ENCODE data around the gene PRX. TPM values are rescaled to one million over a fixed set of nuclear protein-coding genes. Genes with fewer than 3 reads are reported as not detected.
A peak's percentile ranks its signal among the peaks of the same experiment; 100 is the strongest.
"Not testable (repeated sequence)": the region's sequence is repeated elsewhere in the genome, so short reads cannot be mapped to it uniquely, and the experiment has no call there.

Gene PRX
- total RNA-seq, 1 donor from 2014 or later = 3.8 TPM

DNA sequence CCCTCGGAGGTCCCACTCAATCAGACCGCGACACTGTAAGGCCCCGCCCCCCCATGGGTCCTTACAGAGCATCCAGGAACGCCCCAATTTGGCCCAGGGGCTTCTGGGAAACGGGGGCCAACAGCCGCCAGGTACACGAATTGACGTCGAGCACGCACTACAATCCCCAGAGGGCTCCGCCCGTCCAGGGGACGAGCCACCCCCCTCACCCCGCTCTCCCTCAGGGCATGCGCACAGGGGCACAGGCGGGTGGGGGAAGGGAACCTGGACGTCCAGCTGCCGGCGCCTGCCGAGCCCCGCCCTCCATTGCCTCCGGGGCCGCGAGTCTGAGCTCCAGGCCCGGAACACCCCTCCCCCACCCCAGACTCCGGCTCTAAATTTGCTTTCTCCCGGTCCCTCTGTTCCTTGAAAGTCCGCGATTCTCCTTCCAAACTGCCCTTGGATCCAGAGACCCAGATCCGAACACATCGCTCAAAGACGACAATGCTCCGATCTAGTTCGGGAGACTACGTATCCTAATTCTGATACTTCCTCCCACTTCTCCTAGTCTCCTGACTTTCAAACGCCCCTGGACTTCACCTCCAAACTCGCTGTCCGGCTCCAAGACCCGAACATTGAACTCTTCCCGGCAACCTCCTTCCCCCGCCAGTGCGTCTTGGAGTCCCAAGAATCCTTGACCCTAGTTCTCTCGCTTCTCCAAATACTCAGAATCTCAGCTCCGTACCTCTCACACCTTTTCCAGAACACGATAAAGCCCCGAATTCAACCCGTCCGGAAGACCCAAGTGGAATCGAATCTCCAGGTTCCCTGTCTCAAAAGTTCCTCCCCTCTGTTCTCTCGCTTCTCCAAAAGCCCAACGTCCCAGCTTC lies 30.2 kb upstream of the PRX start:
- intact Hi-C loops (cut with DNase I) = loop anchor here (10.0 kb wide), 1 partner anchor 99 kb away; the partner anchor contains the start of genes C19orf47 and PLD3
- peak; percentile 100 for DNase-seq
- peak; percentile 87 for ATAC-seq (ENCODE audit: poor library complexity)

DNA sequence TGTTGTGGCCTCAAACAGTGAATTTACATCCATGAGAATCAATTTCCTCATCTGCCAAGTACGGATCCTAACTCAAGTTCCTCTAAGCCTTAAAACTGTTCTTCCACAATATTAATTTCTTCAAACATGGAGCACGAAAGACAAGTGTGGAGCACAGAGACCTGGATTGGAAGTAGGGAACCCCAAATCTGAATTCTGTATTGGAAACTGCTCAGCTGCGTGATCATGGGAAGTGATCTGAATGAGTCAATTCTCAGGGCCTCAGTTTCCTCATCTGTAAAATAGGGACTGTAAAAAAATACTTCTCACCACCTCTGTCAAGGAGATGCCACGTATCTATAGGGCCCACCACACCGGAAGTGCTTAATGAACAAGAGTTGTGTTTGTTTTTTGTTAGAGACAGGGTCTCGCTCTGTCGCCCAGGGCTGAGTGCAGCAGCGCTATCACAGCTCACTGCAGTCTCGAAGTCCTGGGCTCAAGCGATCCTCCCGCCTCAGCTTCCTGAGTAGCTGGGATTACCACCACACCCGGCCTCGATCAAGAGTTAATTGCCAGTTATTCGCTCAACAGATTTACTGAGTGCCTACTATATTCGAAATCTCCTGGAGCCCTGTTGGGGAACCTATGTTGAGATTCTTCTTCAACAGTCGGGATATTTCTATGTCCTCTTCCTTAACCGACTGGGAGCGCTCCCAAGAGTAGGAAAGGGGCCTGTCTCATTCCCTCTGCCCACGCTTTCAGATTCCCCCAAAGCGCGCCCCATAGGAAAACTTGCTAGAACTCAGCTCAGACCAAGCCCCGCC lies 29.4 kb upstream of the PRX start:
- no peak for DNase-seq
- no peak for ATAC-seq (ENCODE audit: poor library complexity)
- intact Hi-C loops (cut with DNase I) = loop anchor here (10.0 kb wide), 1 partner anchor 98 kb away; the partner anchor contains the start of genes C19orf47 and PLD3

DNA sequence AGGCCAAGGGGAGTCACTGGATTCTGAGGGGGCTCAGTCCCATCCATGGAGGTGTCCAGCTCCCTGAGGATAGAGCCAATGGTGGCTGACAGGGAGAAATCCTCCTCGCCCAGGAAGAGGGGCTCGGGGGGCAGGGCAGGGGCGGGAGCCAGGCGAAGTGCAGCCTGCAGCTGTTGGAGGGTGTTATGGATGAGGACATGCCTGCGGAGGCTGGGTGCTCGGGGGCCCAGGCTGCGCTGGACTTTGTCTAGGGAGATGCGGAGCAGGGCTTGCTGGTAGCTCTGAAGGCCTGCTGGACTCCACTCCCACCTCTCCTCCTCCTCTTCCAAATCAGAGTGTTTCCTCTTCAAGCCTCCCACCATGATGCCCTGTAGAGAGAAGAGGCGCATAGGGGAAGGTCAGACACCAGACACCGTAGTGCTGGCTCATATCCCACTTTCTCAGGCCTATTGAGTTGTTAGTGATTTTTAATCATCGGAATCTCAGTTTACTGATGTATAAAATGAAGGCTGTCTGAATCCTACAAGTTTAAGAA lies 28.6 kb upstream of the PRX start:
- ATAC-seq (ENCODE audit: poor library complexity) (no peak), DNase-seq (no peak)
- intact Hi-C loops (cut with DNase I) = loop anchor here (10.0 kb wide), 1 partner anchor 97 kb away; the partner anchor contains the start of genes C19orf47 and PLD3

DNA sequence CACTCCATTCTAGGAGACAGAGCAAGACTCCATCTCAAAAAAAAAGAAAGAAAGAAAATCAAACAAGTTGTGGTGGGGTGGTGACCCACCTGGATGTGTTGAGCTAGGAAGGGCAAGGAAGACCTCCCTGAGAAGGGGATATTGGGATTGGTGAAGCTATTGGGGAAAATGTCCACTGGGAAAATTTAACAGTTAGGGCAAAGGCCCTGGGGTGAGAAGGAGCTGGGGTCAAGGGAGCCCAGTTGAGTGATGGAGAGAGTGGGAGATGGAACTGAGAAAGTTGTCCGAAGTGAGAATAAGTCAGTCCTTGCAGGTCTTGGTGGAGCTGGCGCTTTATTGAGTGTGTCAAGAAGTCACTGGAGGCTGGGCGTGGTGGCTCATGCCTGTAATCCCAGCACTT lies 25.1 kb upstream of the PRX start:
- DNase-seq (no peak), ATAC-seq (ENCODE audit: poor library complexity) (no peak)
- intact Hi-C loops (cut with DNase I) = no loop called here

DNA sequence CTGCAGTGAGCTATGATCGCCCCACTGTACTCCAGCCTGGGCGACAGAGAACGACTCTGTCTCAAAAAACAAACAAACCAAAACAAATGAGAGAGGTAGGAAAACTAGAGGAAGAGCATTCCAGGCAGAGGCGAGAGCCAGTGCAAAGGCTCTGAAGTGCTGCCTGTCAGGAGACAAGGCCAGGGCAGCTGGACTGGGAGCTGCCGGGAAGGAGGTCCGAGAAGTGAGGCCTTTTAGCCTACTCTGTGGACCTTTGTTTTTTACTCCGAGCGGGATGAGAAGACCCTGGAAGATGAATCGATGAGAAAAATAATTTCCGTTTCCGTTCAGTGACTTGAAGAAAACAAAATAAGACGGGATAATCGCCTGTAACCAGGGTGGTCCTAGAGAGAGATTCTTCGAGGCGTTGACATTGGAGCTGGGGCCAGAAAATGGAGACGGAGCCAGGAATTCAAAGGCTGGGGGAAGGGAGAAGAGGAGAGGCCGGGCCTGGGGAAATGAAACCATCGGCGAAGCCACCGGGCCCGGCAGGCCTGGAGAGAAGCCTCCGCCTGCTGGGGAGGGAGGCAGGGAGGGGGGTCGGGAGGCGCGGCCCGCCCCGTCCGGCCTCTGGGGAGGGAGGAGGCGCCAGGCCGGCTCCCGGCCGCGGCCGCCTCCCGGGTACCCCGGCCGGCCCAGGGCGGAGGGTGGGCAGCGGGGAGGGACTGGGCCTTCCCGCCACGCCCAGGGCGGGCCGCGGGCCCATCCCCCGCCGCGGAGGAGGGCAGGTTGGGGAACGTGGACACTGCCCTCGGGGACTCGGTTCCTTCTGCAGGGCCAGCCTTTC lies 20.4 kb upstream of the PRX start:
- intact Hi-C loops (cut with DNase I) = no loop called here
- ATAC-seq (ENCODE audit: poor library complexity) (peak; percentile 99), DNase-seq (peak; percentile 92)

DNA sequence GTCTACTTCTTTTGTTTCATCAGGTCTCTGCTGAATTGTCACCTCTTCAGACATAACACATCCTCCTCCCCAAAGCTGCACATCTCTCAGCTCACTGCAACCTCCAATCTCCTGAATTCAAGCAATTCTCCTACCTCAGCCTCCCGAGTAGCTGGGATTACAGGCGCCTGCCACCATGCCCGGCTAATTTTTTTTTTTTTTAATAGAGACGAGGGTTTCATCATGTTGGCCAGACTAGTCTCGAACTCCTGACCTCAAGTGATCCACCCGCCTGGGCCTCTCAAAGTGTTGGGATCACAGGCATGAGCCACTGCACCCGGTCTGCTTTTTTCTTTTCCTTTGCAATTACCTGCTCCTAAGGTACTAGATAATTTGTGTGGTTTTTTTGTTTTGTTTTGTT lies 19.6 kb upstream of the PRX start:
- intact Hi-C loops (cut with DNase I); ATAC-seq (ENCODE audit: poor library complexity); DNase-seq: not testable (repeated sequence)

DNA sequence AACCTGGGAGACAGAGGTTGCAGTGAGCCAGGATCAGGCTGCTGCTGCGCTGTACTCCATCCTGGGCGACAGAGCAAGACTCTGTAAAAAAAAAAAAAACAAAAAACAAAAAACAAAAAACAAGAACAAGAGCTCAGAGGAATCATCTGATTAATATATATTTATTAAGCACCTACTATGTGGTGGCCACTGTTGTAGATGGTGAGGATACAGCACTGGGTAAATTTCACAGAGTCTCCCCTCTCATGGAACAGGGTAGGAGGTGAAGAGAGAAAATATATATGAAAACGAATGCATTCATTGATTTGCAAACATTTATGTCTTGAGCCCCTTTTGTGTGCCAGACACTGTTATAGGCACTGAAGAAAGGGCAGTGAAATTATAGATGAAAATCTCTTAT lies 18.5 kb upstream of the PRX start:
- no peak for ATAC-seq (ENCODE audit: poor library complexity)
- DNase-seq = no peak
- intact Hi-C loops (cut with DNase I) = no loop called here

DNA sequence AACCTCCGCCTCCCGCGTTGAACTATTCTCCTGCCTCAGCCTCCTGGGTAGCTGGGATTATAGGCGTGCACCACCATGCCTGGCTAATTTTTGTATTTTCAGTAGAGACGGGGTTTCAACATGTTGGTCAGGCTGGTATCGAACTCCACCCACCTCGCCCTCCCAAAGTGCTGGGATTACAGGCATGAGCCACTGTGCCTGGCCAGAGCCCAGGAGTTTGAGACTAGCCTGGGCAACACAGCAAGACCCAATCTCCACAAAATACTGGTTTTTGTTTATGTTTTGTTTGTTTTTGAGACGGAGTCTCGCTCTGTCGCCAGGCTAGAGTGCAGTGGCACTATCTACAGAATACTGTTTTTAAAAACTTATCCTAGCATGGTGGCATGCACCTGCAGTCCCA lies 17.1 kb upstream of the PRX start:
- ATAC-seq (ENCODE audit: poor library complexity); DNase-seq; intact Hi-C loops (cut with DNase I): not testable (repeated sequence)

DNA sequence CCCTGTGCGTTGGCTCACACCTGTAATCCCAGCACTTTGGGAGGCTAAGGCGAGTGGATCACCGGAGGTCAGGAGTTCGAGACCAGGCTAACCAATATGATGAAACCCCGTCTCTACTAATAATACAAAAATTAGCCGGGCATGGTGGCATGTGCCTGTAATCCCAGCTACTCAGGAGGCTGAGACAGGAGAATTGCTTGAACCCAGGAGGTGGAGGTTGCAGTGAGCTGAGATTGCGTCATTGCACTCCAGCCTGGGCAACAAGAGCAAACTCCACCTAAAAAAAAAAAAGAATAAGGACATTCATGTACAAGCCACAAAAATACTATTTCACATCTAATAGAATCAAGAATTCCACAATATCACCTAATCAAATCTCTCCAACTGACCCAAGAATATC lies 15.0 kb upstream of the PRX start:
- intact Hi-C loops (cut with DNase I) = not testable (repeated sequence)

DNA sequence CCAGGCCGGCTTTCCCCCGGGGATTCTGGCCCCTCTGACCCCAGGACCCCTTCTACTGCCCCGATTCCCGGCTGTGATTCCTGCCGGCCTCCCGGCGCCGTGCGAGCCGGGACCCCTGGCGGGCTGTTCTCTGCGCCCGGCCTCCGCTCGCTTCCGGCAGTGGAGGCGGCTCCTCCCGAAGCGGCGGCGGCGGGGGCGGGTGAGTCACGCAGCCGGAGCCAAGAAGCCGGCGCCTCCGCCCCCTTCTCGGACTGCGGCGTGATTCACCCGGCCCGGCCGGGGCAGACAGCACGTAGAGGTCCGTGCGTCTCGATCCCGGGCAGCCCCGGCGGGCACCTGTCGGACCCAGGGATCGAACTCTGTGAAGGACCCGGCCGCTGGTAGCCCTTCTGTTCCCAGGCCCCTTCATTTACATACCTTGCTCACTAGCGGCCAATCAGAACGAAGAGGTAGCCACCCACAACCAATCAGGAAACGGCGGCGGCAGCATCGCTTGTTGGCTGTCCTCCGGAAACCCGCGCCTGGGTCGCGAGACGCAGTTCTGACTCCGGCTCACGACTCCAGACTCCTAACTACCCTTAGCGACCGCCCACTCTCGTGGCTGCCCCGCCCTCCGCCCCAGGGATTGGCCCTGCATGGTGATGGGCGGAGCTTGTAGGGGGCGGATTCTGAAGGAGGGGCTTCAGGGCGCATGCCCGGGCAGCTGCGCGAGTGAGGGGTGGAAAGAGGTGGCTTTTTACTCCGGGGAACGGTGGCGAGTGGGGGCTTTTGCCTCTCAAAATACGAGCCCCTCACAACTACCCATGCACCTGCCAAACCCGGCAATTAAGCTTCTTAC lies 12.5 kb upstream of the PRX start, which contains the start of gene SERTAD1:
SERTAD1 (minus strand) TSS at position 543 of the 838 bp plus-strand sequence. CDS start 2,446 bp downstream, outside the sequence.
- peak; percentile 90 for ATAC-seq (ENCODE audit: poor library complexity)
- peak; percentile 100 for DNase-seq
- intact Hi-C loops (cut with DNase I) = no loop called here

More for the DNA sequence above, 15.0 kb upstream of the PRX start:
- ATAC-seq (ENCODE audit: poor library complexity); DNase-seq: not testable (repeated sequence)

DNA sequence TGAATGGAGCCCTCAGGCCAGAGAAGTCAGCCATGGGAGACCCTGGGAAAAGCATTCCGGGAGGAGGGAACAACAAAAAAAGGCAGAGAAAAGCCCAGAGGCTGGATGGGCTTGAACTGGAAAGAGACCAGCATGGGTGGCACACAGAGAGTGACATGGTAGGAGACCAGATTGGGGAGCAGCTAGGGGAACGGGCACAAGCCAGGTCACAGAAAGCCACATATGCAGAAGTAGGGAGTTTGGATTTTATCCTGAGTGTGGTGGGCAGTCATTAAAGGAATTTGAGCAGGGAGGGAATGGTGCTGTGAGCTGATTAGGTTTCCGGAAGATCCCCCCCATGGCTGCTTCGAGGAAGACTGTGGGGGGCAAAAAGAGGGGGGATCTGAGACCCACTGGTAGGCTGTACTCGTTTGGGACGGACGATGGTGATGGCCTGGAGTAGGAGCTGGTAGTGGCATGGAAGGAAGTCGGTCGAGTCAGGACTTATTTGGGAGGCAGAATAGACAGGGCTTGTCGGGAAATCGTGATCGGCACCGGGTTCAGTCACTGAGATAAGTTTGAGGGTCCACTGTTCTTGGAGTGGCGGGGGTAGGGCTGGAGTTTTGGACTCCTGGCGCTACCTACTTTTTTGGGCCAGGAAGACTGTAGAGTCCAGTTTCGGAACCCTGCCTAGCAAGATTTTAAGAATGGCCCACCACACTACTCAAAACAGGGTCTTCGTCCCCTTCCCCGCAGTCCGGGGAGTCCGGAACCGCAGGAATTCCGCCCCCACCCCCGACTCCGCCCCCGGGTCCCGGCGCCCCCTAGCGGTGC lies 11.7 kb upstream of the PRX start:
- ATAC-seq (ENCODE audit: poor library complexity) (peak; percentile 37), DNase-seq (no peak)
- intact Hi-C loops (cut with DNase I) = no loop called here

DNA sequence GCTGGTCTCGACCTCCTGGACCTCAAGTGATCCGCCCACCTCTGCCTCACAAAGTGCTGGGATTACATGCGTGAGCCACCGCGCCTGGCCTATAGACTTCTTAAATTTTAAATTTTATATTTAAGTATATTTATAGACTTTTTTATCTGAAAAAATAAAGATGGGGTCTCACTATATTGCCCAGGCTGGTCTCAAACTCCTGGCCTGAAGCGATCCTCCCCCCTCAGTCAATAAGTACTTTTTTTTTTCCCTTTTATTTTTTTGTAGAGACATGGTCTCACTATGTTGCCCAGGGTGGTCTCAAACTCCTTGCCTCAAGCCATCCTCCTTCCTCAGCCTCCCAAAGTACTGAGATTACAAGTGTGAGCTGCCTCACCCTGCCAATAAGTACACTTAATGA lies 10.8 kb upstream of the PRX start:
- no peak for ATAC-seq (ENCODE audit: poor library complexity)
- no peak for DNase-seq
- intact Hi-C loops (cut with DNase I) = no loop called here

DNA sequence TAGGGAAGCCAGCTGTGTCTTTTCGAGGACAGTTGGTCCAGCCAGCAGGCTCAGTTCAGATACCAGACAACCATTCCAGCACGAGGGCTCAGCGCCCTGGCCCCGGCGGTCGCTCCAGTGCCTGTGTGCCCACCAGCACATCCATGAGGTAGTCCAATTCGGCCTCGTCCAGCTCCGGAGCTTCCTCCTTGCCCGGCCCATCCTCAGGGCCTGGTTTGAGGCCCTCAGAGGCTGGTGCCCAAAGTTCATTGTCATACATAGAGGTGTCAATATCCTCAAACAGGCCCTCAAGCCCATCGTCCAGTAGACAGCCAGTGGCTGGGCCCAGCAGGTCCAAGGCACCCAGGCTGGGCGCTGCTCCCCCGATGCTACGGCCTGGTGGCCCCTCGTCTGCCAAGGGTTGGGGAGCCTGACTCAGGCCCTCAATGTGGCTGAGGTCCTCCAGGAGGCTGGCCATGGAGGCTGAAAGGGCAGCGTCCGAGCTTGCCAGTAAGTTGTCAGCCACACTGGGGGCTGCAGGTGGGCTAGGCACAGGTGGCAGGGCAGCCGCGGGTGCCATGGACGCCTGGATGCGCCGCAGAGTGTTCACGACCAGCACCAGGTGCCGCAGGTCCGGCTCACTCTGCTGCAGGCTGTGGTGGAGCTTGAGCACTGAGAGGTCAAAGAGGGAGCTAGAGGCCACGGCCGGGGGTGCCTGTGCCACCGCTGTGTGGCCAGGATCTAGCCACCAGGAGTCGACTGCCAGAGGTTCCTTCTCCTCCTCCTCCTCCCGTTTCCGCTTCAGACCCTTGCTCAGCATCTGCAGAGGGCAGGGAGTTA lies 9.8 kb upstream of the PRX start:
- ATAC-seq (ENCODE audit: poor library complexity) = no peak
- DNase-seq = no peak
- intact Hi-C loops (cut with DNase I) = no loop called here

DNA sequence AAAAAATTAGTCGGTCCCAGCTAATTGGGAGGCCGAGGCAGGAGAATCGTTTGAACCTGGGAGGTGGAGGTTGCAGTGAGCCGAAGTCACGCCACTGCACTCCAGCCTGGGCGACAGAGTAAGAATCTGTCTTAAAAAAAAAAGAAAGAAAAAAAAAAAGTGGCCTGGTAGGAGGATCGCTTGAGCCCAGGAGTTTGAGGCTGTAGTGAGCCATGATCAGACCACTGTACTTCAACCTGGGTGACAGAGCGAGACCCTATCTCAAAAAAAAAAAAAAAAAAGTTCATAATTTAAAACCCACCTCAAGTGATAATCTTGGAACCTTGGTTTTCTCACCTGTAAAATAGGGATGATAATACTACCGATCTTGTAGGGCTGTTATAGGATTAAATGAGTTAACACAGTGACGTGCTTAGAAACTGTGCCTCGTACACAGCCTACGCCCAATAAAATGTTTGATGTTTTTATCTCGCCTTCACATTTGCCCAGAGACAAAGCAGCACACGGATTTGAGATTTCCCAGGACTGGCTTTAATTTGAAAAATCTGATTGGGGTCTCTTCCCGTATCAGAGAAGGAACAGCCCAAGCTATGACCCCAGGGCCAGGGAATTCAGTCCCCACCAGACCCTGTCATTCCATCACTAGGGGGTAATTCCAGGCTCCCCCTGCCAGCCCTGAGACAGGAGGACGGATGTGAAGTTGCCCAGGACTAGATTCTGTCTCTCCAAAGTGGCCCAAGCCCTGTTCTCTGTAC lies 9.0 kb upstream of the PRX start:
- DNase-seq = no peak
- no peak for ATAC-seq (ENCODE audit: poor library complexity)
- intact Hi-C loops (cut with DNase I) = no loop called here

Measured in Right ventricle myocardium superior (tissue), 1 donor.